HG03045 (cell line): ENCODE measurements around the gene MRPS5.

ENCODE experiments used
- ATAC-seq: cut with Tn5 transposase; IDR thresholded peaks from one replicate; pipeline ENCODE4 v1.9.1; 2021; ENCODE audit warnings: mild to moderate bottlenecking, moderate library complexity; ENCODE audit not compliant: unreplicated experiment

The MRPS5 gene

DNA sequence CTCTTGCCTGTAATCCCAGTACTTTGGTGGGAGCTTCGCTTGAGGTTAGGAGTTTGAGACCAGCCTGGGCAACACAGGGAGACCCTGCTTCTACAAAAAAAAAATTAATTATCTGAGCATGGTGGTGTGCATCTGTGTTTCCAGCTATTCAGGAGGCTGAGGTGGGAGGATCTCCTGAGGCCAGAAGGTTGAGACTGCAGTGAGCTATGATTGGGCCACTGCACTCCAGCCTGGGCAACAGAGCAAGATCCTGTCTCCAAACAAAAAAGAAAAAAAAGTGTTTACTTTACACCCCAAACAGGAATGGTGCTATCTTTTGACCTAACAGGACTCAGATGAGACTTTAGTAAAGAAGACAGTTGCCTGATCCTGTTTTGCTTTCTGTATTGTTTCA is 60.5 kb downstream of the MRPS5 start:
- ATAC-seq: no peak

DNA sequence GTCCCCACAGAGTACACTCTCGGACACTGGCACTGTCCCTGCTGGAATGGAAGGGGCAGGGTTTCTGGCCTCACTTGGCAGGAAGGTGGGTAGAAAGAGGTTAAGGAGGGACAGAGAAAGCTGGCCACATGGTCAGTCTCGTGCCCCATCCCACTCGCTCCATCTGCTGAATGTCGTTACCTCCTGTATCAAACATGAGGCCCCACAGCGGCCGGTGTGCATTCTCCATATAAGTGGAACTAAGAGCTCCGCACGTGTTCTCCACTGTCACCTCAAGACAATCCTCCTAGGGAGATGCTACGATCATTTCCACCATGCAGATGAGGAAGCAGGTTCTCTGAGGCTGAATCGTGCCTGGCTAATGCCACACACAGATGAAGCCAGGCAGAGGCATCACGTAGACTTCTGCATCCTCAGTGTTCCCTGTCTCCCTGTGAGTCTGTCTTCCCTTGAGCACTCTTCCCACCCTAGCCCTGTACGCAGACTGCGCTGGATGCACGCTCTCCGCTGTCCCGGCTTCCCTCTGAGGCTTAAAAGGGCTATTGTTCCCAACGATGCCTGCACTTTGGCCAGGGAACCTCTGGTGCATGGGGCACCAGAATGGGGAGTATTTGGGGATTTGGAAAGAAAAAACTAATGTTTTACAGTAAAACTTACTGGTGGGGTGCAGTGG is 61.0 kb downstream of the MRPS5 start:
- ATAC-seq: no peak

- ATAC-seq: no peak
These were observed 61.8 kb downstream of the MRPS5 start for GRCh38 chr2:95059656-95060370.

DNA sequence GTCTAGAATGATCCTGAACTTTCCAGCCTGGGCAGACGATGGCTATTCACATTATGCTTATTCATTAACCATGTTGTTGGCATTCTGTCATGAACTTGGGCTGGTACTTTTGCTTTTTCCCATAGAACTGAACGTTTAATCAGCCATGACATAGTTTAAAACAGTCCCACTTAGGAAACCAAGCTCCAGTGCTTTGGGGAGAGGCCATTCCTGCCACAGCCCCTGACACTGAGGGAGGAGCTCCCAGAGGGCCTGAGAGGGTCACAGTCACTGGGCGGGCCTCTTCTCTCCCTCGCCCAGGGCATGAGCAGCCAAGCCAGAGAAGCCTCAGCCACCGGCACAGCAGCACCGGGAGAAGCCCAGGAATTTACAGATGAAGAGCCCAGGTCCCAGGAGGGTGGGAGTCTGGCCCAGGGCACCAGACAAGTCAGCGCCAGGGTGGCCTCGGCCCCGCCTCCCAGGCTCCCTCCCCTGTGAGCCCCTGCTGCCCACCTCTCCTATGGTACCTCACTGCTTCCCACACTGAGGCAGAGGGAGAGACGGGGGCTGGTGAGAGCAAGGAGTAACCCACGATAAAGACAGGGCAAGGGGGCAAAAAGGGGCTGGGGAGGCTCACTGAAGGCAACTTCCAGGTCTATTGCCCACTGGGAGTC is 62.5 kb downstream of the MRPS5 start:
- ATAC-seq: no peak

DNA sequence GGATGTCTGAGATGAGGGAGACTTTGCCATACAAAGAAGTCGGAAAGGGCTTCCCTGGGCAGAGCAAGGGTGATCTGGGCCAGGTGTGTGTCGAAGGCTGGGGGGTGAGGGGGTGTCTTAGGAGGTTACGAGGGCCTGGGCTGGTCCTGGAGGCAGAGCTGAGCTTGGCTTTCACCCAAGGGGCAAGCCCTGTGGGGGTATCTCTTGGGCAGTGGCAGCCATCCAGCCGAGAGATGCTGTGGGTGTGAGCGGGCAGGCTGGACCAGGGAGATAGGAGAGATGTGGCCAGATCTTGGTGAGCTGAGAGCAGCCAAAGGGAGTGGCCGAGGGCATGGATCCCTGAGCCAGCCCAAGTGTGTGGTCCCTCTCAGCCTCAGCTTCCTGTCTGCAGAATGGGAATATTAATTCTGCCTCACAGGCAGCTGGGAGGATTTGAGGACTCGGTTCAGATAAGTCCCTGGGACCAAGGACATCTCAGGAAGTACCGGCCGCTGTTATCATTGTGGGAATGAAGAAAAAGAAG is 63.1 kb downstream of the MRPS5 start:
- no peak for ATAC-seq

- no peak for ATAC-seq
These were observed 63.9 kb downstream of the MRPS5 start for GRCh38 chr2:95057535-95058370.

- no peak for ATAC-seq
These were observed 64.8 kb downstream of the MRPS5 start for GRCh38 chr2:95056461-95057459.

GRCh38 chr2:95056044-95056443 is 65.6 kb downstream of the MRPS5 start:
- no peak for ATAC-seq

GRCh38 chr2:95055262-95055661 is 66.3 kb downstream of the MRPS5 start:
- no peak for ATAC-seq

GRCh38 chr2:95054016-95054415 is 67.6 kb downstream of the MRPS5 start:
- no peak for ATAC-seq

DNA sequence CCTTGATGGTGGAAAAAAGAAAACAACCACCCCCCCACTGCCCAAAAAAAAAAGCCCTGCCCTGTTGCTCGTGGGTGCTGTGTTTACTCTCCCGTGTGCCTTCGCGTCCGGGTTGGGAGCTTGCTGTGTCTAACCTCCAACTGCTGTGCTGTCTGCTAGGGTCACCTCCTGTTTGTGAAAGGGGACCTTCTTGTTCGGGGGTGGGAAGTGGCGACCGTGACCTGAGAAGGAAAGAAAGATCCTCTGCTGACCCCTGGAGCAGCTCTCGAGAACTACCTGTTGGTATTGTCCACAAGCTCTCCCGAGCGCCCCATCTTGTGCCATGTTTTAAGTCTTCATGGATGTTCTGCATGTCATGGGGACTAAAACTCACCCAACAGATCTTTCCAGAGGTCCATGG is 68.1 kb downstream of the MRPS5 start:
- ATAC-seq: no peak

DNA sequence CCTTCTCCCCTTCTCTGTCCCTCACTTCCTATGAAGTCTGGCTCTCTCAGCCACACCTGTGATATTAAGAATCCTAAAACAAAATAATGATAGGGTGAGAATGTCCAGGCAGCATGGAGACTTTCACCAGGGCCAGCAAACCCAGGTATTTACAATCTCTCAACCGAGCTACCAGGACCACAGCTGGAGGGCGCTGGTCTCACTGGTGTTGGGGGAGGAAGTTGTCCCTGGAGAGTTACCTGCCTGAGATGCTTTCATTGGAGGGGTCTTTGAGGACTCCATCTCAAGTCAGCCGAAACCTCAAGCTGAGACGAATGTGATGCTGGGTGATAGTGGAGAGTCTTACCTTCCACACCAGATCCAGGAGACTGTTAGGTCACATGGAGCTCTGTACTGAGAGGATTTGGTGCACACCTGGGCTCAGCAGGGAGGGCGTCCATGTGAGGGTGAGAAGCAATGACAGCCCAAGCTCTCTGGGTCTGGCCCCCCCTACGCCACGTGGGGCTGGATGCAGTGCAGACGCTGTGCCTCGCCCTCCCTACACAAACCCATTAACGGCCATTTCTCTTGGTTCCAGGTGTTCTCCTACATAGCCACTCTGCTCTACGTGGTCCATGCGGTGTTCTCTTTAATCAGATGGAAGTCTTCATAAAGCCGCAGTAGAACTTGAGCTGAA is 68.7 kb downstream of the MRPS5 start:
- no peak for ATAC-seq

- no peak for ATAC-seq
These were observed 69.3 kb downstream of the MRPS5 start for GRCh38 chr2:95052307-95052706.

DNA sequence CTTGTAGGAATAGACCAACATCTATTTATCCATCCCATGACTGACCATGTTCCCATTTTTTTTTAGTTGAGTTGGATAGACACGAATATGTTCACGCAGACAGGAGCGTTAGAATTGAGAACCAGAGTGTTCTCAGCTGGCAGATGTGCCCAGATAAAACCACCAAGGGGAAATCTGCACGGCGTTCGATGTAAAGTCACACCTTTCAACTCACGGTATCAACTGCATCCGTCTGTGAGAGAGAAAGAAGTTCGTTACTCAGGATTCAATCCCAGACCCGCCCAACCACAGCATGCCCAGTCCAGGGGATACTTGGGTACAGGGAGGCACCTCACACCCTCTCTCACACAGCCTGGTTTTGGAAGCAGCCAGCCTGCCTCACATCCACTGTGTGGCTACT is 70.0 kb downstream of the MRPS5 start:
- ATAC-seq: no peak

DNA sequence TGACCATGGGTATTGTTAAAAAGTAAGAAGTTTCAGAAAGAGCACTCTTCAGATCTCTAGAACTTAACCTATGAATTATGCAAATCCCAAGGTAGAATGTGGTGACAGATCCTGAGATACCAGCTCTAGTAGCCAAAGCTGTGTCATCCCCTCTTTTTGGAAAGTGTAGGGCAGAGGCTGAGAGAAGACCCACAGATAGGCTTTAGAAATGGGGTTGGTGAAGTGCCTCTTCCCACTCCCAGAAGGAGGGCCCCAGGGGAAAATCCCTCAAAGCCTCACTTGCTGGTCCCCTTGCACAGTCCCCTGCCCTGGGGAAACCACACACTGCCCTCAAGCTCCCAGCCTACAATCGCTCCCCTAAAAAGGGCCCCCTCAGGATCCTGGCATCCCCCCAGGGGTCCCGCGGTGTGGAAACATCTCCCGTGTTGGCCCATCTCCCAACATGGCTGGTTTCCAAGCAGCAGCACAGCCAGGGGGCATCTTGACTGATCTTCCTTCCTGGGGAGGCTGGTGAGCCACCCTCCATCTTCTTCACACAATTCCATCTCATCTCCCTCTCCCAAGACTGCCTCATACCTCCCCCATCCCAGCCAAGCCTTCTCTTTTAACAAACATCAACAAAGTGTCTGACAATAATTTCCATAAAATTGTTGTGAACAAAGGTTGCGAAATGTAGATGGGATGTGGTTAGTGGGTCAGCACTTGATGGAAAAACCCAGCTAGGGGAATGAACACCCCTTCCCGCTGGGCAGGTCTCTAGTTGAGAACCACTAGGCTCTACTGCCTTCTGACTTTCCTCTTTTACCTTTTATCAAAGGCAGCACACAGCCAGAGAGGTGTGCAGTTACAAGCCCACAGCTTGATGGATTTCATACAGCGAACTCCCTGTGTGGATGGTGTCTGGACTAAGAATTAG is 71.0 kb downstream of the MRPS5 start:
- no peak for ATAC-seq

DNA sequence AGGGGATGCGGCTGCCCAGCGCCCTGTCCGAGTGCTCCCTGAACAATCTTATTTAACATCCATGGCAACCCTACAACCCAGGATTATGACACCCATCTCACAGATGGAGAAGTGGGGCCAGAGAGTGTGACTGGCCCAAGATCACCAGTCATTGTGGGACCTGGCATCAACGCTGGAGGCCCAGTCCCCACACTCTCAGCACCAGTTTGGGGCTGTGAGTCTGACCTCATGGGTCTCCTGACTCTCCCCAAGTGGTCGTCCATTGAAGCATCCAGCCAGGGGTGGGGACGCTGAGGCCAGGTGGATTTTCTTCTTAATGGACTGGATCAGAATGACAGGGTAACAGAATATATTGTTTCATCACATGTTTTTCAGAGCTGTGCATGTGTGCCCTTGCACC is 71.6 kb downstream of the MRPS5 start:
- no peak for ATAC-seq

DNA sequence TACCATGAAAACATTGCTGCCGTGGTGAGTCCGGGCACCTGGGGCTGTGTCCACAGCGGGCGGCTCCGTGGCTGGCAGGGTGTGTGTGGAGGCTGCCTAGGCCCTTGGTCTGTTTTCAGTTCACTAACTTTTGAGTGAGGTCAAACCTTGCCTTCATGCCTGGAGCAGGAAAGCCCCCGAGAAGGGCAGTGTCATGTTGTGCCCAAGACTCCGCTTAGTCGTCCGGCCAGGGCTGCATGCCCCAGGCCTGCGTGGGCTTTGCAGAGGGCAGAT is 72.0 kb downstream of the MRPS5 start:
- ATAC-seq: no peak

DNA sequence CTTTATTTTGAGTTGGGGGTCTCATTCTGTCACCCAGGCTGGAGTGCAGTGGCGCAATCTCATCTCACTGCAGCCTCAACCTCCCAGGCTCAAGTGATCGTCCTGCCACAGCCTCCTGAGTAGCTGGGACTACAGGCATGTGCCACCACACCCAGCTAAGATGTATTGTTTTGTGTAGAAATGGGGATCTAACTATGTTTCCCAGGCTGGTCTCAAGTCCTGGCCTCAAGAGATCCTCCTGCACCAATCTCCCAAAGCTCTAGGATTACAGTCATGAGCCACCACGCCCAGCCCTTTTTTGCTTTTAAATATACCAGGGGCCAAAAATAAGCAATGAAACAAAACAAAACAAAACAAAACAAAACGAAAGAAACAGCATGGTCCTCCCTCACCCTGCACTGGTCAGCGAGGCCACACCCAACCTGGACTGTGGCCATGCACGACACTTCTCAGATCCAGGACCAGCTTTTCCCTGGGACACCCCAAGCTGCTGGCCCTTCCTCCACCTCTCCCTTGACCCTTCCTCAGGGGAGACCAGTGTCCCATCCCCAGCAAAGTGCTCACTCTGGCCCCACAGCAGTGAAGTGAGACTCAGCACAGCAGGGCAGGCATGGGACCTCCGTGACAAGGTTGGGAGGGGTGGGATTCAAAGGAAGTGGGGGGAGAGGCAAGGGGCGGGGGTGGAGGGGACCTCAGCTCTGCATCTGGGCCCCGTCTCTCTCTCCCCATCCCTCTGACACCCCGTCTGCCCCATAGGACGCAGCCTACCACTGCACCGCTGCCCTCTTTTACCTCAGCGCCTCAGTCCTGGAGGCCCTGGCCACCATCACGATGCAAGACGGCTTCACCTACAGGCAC is 72.6 kb downstream of the MRPS5 start:
- no peak for ATAC-seq
